ENCODE data around the gene DBF4B.

- TF ChIP-seq NFYB (CRISPR knock-in tag; conservative IDR thresholded peaks at IDR 0.05; ENCODE audit: low read depth), result no peak
- TF ChIP-seq, protein P1, sequence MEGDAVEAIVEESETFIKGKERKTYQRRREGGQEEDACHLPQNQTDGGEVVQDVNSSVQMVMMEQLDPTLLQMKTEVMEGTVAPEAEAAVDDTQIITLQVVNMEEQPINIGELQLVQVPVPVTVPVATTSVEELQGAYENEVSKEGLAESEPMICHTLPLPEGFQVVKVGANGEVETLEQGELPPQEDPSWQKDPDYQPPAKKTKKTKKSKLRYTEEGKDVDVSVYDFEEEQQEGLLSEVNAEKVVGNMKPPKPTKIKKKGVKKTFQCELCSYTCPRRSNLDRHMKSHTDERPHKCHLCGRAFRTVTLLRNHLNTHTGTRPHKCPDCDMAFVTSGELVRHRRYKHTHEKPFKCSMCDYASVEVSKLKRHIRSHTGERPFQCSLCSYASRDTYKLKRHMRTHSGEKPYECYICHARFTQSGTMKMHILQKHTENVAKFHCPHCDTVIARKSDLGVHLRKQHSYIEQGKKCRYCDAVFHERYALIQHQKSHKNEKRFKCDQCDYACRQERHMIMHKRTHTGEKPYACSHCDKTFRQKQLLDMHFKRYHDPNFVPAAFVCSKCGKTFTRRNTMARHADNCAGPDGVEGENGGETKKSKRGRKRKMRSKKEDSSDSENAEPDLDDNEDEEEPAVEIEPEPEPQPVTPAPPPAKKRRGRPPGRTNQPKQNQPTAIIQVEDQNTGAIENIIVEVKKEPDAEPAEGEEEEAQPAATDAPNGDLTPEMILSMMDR (IDR thresholded peaks at IDR 0.05), result no peak
- no peak for TF ChIP-seq ZNF671 (CRISPR knock-in tag; IDR thresholded peaks at IDR 0.05)
- TF ChIP-seq ATF3 (CRISPR knock-in tag; conservative IDR thresholded peaks at IDR 0.05), result no peak
- TF ChIP-seq ZNF317 (CRISPR knock-in tag; IDR thresholded peaks at IDR 0.05; ENCODE audit: borderline replicate concordance, low read depth), result no peak
- TF ChIP-seq MLX (CRISPR knock-in tag; IDR thresholded peaks at IDR 0.05), result no peak
- no peak for TF ChIP-seq FOXK1 (CRISPR knock-in tag; IDR thresholded peaks at IDR 0.05)
- TF ChIP-seq, protein P2, sequence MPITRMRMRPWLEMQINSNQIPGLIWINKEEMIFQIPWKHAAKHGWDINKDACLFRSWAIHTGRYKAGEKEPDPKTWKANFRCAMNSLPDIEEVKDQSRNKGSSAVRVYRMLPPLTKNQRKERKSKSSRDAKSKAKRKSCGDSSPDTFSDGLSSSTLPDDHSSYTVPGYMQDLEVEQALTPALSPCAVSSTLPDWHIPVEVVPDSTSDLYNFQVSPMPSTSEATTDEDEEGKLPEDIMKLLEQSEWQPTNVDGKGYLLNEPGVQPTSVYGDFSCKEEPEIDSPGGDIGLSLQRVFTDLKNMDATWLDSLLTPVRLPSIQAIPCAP (CRISPR knock-in tag; IDR thresholded peaks at IDR 0.05), result no peak
- TF ChIP-seq CREM (CRISPR knock-in tag; IDR thresholded peaks at IDR 0.05), result no peak
These were observed 89.9 kb downstream of the DBF4B start for GRCh38 chr17:44798356-44798755.
